T-helper 9 cell (primary cell): ENCODE data around the gene PRR11.
"Not testable (repeated sequence)": the region's sequence is repeated elsewhere in the genome, so short reads cannot be mapped to it uniquely, and the experiment has no call there.

ENCODE experiments used
- DNase-seq: peaks from one replicate; pipeline ENCODE4 v3.0.0-alpha.2; 2020

PRR11 gene

DNA sequence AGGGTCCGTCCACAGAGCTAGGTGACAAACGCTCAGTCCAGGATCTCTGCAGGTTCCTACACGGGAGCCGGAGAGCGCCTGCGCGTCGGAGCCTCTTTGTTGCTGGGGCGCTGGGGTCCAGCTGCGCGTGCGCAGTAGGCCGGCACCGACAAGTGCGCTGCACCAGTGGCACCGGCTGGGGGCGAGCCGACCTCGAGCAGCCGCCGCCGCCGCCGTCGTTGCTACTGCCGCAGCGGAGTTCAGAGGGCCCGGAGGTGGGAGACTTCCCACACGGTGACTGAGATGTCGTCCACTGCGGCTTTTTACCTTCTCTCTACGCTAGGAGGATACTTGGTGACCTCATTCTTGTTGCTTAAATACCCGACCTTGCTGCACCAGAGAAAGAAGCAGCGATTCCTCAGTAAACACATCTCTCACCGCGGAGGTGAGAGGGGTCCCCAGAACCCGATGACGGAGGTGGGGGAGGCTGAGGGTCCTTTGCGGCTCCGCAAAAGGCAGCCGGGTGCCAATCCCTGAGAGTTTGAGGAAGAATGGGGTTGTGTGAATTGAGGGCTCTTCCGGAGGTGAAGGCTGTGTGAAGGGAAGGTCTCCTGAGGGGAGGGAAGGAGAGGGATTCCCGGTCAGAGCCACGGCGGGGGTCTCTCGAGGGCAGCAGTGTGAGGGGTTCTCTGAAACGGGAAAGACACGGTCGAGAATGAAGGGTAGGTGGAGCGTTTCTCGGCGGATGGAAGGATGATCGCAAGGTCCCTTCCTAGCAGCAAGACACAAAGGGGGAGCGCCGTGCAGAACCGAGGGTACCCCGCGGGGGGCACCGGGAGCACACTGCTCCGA lies 65.0 kb downstream of the PRR11 start, which contains the start of gene GDPD1:
Gene GDPD1, plus strand, starts transcription at position 184 of the 831 bp plus-strand sequence. Its CDS starts 99 bp downstream, at position 283.
- peak; percentile 95 for DNase-seq

- no peak for DNase-seq
Observed at GRCh38 chr17:59221159-59221847, 65.8 kb downstream of the PRR11 start.

DNA sequence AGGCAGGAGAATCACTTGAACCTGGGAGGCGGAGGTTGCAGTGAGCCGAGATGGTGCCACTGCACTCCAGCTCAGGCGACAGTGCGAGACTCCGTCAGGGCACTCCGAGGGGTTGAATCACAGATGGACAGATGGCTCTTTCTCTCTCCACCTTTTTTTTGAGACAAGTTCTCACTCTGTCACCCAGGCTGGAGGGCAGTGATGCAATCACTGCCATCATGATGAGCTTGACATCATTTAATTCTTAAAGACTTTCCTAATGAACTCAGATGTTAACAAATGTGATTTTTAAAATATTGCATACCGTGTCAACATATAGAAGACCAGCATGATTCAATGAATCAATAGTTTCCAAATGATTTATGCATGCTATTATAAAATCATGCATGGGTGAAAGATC lies 68.3 kb downstream of the PRR11 start:
- no peak for DNase-seq

GRCh38 chr17:59228588-59228987 lies 73.0 kb downstream of the PRR11 start:
- DNase-seq: not testable (repeated sequence)

DNA sequence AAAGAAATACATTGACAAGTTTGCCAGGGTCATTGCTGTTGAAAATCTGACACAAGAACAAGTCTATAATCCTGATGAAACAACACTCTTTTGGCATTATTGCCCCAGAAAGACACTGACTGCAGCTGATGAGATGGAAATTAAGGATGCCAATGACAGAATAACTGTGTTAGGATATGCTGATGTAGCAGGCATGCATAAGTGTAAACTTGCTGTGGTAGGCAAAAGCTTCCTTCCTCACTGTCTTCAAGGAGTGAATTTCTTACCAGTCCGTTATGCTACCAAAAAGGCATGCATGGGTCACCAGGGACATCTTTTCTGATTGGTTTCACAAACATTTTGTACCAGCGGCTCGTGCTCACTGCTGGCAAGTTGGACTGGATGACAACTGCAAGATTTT lies 75.2 kb downstream of the PRR11 start:
- DNase-seq: no peak

GRCh38 chr17:59234631-59235030 lies 79.1 kb downstream of the PRR11 start:
- no peak for DNase-seq

GRCh38 chr17:59238906-59239305 lies 83.4 kb downstream of the PRR11 start:
- DNase-seq: no peak

GRCh38 chr17:59244081-59244480 lies 88.5 kb downstream of the PRR11 start:
- DNase-seq: no peak
